Muscle layer of duodenum (tissue), 2 donors: ENCODE measurements around the gene GPALPP1.
A peak's percentile ranks its signal among the peaks of the same experiment; 100 is the strongest.
"Not testable (repeated sequence)": the region's sequence is repeated elsewhere in the genome, so short reads cannot be mapped to it uniquely, and the experiment has no call there.

Experiments used
- H3K27ac ChIP-seq: one replicate; pipeline ENCODE4 v1.7.0; 2013; ENCODE audit warnings: mild to moderate bottlenecking, low read length
- H3K27me3 ChIP-seq: one replicate; pipeline ENCODE4 v1.7.0; 2013; ENCODE audit warnings: low read depth, mild to moderate bottlenecking, control low read depth, low read length
- H3K36me3 ChIP-seq, 2 donors: one replicate each; pipeline ENCODE4 v1.7.0; 2013; ENCODE audit warnings: low read length in 2 of 2, control low read depth in 1 of 2, mild to moderate bottlenecking in 1 of 2; ENCODE audit not compliant: insufficient read depth in 2 of 2, control insufficient read depth in 1 of 2
- H3K4me1 ChIP-seq, 2 donors: one replicate each; pipeline ENCODE4 v1.7.0; 2013; ENCODE audit warnings: low read length in 2 of 2, mild to moderate bottlenecking in 2 of 2, control low read depth in 1 of 2, moderate library complexity in 1 of 2; ENCODE audit not compliant: insufficient read depth in 2 of 2, control insufficient read depth in 1 of 2
- H3K4me3 ChIP-seq, 2 donors: one replicate each; pipeline ENCODE4 v1.7.0; 2013; ENCODE audit warnings: low read length in 2 of 2, low read depth in 1 of 2, mild to moderate bottlenecking in 1 of 2
- H3K9me3 ChIP-seq, 2 donors: one replicate each; pipeline ENCODE4 v1.7.0; 2013; ENCODE audit warnings: low read length in 2 of 2, control low read depth in 1 of 2, mild to moderate bottlenecking in 1 of 2; ENCODE audit not compliant: control insufficient read depth in 1 of 2
- donor health status: healthy.

GPALPP1 gene

GRCh38 chr13:45011198-45011597 is 21.9 kb downstream of the GPALPP1 start:
- Histone ChIP-seq H3K27me3 (no peaks in the 10 kb centered on the region), H3K27ac (no peak overlapping the region), H3K4me1 (no peaks in the 10 kb centered on the region), H3K36me3 (peaks cover 37 to 49% of the 10 kb centered on the region in 2 donors), H3K9me3 (no peaks in the 10 kb centered on the region), H3K4me3 (no peak overlapping the region)

- Histone ChIP-seq H3K9me3 (no peaks in the 10 kb centered on the region), H3K4me3 (no peak overlapping the region), H3K27ac (no peak overlapping the region), H3K27me3 (no peaks in the 10 kb centered on the region), H3K4me1 (no peaks in the 10 kb centered on the region), H3K36me3 (peaks cover 28 to 47% of the 10 kb centered on the region in 2 donors)
Observed at GRCh38 chr13:45015300-45015699, 26.0 kb downstream of the GPALPP1 start.

- Histone ChIP-seq H3K4me1 (no peaks in the 10 kb centered on the region), H3K36me3 (peaks cover 21 to 39% of the 10 kb centered on the region in 2 donors), H3K27me3 (no peaks in the 10 kb centered on the region), H3K4me3 (no peak overlapping the region), H3K27ac (no peak overlapping the region), H3K9me3 (no peaks in the 10 kb centered on the region)
Observed at GRCh38 chr13:45016792-45017425, 27.6 kb downstream of the GPALPP1 start.

- not testable (repeated sequence) for H3K27me3 ChIP-seq, H3K4me1 ChIP-seq, H3K27ac ChIP-seq, H3K4me3 ChIP-seq, H3K9me3 ChIP-seq
- H3K36me3 ChIP-seq: peaks cover 24 to 40% of the 10 kb centered on the region in 2 donors
Observed at GRCh38 chr13:45019981-45020380, 30.6 kb downstream of the GPALPP1 start.

- Histone ChIP-seq H3K4me1 (no peaks in the 10 kb centered on the region), H3K36me3 (peaks cover 21 to 30% of the 10 kb centered on the region in 2 donors), H3K9me3 (no peaks in the 10 kb centered on the region), H3K27ac (no peak overlapping the region), H3K4me3 (no peak overlapping the region), H3K27me3 (no peaks in the 10 kb centered on the region)
Observed at GRCh38 chr13:45021250-45021649, 31.9 kb downstream of the GPALPP1 start.

- Histone ChIP-seq H3K27me3 (no peaks in the 10 kb centered on the region), H3K4me3 (no peak overlapping the region), H3K4me1 (no peaks in the 10 kb centered on the region), H3K27ac (no peak overlapping the region), H3K9me3 (no peaks in the 10 kb centered on the region), H3K36me3 (peaks cover 24 to 25% of the 10 kb centered on the region in 2 donors)
Observed at GRCh38 chr13:45024847-45025246, 35.5 kb downstream of the GPALPP1 start.

GRCh38 chr13:45034342-45034741 is 45.0 kb downstream of the GPALPP1 start:
- H3K4me1 ChIP-seq: no peaks in the 10 kb centered on the region
- H3K9me3 ChIP-seq: no peaks in the 10 kb centered on the region
- H3K36me3 ChIP-seq: peaks cover 4 to 24% of the 10 kb centered on the region in 2 donors
- no peak overlapping the region for H3K4me3 ChIP-seq
- no peak overlapping the region for H3K27ac ChIP-seq
- H3K27me3 ChIP-seq: no peaks in the 10 kb centered on the region

GRCh38 chr13:45036206-45036605 is 46.9 kb downstream of the GPALPP1 start:
- H3K27me3 ChIP-seq: no peaks in the 10 kb centered on the region
- H3K9me3 ChIP-seq: no peaks in the 10 kb centered on the region
- H3K4me1 ChIP-seq: no peaks in the 10 kb centered on the region
- H3K4me3 ChIP-seq: no peak overlapping the region
- peaks cover 4 to 24% of the 10 kb centered on the region in 2 donors for H3K36me3 ChIP-seq
- H3K27ac ChIP-seq: no peak overlapping the region

- no peaks in the 10 kb centered on the region for H3K4me1 ChIP-seq
- H3K27me3 ChIP-seq: no peaks in the 10 kb centered on the region
- H3K9me3 ChIP-seq: no peaks in the 10 kb centered on the region
- no peak overlapping the region for H3K27ac ChIP-seq
- peaks cover 0 to 13% of the 10 kb centered on the region in 2 donors for H3K36me3 ChIP-seq
- H3K4me3 ChIP-seq: no peak overlapping the region
Observed at GRCh38 chr13:45040173-45040572, 50.8 kb downstream of the GPALPP1 start.

GRCh38 chr13:45040622-45041021 is 51.3 kb downstream of the GPALPP1 start:
- Histone ChIP-seq H3K4me3 (no peak overlapping the region), H3K27ac (no peak overlapping the region)

GRCh38 chr13:45042539-45042938 is 53.2 kb downstream of the GPALPP1 start:
- Histone ChIP-seq H3K27me3 (no peaks in the 10 kb centered on the region), H3K36me3 (peaks cover 0 to 4% of the 10 kb centered on the region in 2 donors), H3K4me1 (peaks cover 0 to under 1% of the 10 kb centered on the region in 2 donors), H3K9me3 (no peaks in the 10 kb centered on the region), H3K27ac (no peak overlapping the region), H3K4me3 (no peak overlapping the region)

More at GRCh38 chr13:45040622-45041021, 51.3 kb downstream of the GPALPP1 start:
- Histone ChIP-seq H3K36me3 (peaks cover 0 to 11% of the 10 kb centered on the region in 2 donors), H3K9me3 (no peaks in the 10 kb centered on the region), H3K4me1 (no peaks in the 10 kb centered on the region), H3K27me3 (no peaks in the 10 kb centered on the region)

- H3K36me3 ChIP-seq: no peaks in the 10 kb centered on the region
- H3K4me3 ChIP-seq: peak overlapping the region in 1 of 2 donors; percentile 65
- H3K4me1 ChIP-seq: peaks cover 0 to 4% of the 10 kb centered on the region in 2 donors
- no peaks in the 10 kb centered on the region for H3K9me3 ChIP-seq
- H3K27ac ChIP-seq: no peak overlapping the region
- no peaks in the 10 kb centered on the region for H3K27me3 ChIP-seq
Observed at GRCh38 chr13:45046445-45046844, 57.1 kb downstream of the GPALPP1 start.
